ENCODE data around the gene FNIP1.
"Not testable (repeated sequence)": the region's sequence is repeated elsewhere in the genome, so short reads cannot be mapped to it uniquely, and the experiment has no call there.

FNIP1 gene

DNA sequence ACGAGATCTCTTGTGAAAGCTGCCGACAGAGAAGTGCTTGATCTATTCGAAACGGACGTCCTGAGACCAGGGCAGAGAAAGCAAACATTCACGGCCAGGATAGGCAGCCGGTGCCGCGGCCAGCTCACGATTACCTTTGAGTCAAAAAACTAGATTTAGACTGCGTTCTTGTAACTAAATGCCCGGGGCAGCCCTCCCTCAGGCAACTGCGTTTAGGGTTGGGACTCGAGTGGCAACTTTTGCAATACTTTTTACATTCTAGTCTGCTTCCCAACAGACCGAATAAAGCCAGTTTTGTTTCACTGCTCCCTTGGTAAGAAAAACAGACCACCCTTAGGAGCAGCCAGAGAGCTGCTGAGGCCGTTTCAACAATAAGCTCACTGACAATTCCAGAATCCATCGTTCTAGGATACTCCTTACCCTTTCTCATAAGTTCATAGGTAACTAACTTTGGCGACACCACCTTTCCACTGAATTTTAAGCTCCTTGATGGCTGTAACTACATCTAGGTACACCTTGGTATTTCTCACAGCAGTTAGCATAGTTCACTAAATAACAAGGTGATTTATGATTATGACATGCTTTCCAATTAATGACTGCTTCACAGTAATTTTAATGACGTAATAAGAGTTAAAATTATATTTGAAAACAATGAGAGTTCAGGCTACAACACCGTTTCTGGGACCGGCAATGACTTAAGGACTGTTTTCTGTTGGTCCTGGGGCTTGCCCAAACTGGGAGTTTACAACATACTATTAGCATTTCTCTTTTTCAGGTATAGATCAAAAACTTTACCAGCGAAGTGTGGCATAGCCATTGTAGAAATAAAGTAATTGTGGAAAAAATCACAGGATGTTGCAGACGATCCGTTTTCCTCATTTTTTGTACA, 160.9 kb downstream of the FNIP1 start:
- DNase-seq = no peak

DNA sequence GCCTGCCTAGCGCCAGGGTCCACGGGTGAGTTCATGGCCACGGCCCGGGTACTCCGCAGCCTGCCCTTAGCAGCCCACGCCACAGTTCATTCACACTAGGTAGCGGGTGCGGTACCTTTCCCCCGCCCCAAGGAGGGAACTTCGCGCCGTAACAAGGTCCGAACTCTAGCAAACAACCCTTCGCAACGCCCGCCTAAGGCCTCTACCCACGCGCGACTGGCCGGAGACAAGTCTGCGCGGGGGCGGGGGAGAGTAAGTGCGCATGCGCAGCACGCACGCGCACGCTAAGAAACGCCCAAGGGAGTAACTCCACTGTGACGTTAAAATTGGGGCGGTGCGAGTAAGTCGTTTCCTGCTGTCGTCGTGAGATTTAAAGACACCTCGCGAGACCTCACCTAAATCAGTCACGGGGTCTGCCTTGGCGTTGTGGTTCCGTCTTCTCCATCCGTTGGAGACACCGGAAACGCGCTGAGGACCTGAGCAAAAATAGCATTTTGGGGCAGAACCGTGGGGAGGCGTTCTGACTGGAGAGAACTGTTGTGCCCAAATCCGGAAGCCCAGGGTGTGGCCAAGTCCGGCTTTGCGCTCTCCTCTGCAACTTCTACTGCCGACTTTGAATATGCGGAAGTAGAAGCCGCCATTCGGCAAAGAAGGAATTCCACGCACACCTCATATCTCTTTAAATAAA, 161.7 kb downstream of the FNIP1 start, which contains the start of gene RAPGEF6:
Gene RAPGEF6, minus strand, starts transcription at position 234 of the 688 bp plus-strand sequence. Its CDS starts 199 bp downstream, at position 35.
- DNase-seq = peak; percentile 99

DNA sequence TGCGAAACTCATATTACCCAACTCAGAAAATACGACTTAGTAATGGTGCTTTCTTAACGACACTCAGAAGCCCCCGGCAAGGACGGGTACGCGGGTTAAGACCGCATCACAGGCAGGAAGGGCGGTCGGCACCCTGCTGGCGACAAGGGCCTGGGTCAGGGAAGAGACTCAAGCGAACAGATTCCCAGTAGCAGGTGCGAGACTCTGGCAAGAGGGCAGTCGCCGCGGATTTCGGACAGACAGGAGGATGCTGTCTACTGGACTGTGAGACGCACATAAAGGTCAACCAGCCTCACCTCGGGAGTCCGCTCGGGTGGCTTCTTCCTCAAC, 162.2 kb downstream of the FNIP1 start:
- peak; percentile 78 for DNase-seq

DNA sequence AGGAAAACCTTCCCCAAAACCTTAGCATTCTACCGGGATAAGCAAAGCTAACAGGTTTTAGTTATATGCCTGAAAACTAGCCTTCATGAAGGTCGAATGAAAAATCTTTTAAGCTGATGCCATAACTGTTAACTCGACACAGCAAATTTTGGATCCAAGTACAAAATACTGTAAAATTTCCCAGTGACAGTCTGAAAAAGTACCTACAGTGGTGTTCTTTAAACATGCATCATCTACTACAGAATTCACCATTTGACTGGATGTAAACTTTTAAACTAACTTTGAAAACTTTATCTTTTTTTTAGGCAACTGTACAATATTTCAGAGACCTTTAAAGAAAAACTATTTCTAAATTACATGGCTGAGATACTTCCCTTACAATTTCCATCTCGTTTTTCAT, 162.6 kb downstream of the FNIP1 start:
- no peak for DNase-seq

DNA sequence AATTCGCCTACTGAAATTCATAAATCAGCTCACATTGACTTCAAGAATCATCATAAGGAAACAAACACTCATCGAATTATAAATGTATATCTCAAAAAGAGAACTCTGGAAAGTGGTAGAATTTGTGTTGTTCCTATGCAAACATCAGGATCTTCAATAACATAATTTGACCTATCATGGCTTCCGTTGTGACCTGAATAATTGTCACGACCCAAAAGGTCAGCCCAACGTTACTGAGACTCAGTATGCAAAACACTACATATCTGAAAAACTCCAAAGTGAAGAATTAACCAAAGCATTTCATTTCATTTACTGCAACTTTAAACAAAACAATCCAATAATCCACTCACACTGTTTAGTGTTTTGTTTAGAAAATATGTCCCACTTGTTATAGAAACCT, 163.0 kb downstream of the FNIP1 start:
- no peak for DNase-seq

DNA sequence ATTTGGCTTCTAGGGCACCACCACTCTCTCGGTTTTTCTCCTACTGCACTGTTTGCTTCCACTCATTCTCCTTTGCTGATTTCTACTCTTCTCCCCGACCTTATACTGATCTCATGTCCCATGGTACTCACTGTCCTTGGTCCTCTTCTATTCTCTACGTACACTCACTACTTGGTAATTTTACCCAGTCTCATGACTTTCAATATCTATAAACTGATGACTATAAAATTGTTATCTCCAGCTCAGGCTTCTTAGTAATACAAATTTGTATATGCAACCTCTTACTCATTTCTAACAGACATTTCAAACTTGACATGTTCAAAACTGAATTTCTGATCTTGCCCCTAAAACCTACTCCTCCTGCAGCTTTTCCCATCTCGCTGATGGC, 165.9 kb downstream of the FNIP1 start:
- DNase-seq = no peak

DNA sequence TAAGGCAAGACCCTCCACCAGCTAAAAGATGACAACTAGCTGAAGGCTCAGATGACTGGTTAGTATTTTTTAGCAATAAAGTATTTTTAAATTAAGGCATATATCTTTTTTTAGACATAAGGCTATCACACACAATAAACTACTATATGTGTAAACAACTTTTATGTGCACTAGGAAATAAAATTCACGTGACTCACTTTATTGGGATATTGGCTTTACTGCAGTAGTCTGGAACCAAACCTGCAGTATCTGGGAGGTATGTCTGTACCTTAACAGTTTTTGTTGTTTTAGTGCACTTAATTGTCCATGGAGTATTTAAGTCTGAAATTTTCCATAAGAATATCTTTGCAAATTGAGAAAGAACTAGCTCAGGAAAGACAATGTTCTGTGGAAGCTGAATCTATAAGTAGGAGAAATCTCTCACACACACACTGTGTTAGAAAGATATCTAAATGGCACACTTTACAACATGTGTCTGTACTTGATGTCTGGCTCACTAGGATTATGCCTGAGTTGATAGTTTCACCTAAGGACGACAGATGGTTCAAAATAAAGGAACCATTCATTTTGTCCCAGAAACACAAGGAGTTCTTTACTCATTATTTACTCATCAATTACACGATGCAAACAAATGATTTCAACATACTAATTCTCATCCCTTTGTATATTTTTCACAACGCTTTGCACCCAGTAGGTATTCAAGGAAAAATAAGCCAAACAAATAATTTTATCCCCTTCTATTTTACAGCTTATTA, 166.4 kb downstream of the FNIP1 start:
- no peak for DNase-seq

DNA sequence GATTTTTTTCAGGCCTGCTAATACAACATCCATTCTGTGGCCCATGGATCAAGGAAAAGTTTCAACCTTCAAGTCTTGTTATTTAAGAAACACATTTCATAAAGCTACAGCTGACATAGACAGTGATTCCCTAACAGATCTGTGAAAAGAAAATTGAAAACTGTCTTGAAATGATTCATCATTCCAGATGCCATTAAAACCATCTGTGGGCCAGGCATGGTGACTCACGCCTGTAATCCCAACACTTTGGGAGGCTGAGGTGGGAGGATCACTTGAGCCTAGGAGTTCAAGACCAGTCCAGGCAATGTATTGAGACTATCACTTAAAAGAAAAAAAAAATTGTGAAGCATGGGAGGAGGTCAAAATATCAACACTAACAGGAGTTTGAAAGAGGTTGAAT, 167.8 kb downstream of the FNIP1 start:
- no peak for DNase-seq

DNA sequence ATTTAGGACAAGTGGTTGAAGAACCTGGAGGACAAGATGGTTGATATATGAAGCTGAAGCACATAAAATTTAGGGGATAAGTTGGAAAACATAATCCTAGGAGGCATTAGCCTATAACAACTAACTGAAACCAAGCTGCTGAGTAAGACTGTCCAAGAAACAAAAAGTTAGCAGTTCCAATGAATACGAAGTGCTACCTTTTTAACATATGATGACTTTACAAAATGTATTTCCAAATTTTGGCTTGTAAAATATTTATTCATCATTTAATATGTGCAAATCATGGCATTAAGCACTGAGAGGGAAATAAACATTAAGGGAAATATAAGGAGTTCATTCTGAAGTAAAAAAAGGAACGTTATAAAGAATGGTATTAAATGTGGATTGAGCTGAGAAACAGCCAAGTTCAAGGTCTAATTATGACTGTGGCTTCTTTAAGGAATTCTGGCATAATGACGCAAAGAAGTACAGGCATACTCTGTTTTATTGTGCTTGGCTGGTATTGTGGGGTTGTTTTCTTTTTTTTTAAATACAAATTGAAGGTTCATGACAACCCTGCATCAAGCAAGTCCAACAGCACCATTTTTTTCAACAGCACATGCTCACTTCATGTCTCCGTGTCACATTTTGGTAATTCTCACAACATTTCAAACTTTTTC, 169.5 kb downstream of the FNIP1 start:
- no peak for DNase-seq

DNA sequence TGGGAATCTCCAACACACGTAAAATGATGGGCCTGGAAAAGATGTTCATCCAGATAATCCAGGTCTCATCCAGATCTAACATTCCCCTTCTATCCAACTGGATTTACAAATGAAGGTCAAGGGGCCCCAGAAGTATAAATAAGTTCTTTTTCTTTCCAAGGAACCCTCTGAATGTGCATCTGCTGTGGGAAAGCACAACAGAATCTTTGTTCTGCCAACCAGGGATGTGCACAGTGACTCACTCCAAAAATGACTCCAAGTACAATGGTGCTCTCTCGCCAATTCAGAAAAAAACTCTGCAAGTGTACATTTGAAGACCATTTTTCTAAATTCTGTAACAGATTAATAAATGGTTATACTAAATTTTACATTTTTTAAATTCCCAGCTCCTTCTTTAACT, 174.2 kb downstream of the FNIP1 start:
- no peak for DNase-seq

DNA sequence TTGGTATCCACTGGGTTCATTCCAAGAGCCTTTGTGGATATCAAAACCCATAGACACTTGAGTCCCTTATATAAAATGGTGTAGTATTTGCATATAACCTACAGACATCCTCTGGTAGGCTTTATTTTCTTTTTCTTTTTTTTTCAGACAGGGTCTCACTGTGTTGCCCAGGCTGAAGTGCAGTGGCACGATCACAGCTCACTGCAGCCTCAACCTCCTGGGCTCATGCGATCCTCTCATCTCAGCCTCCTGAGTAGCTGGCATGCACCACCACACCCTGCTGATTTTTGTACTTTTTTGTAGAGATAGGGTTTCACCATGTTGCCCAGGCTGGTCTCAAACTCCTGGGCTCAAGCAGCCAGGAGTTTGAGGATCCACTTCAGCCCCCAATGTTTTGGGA, 175.7 kb downstream of the FNIP1 start:
- not testable (repeated sequence) for DNase-seq

DNA sequence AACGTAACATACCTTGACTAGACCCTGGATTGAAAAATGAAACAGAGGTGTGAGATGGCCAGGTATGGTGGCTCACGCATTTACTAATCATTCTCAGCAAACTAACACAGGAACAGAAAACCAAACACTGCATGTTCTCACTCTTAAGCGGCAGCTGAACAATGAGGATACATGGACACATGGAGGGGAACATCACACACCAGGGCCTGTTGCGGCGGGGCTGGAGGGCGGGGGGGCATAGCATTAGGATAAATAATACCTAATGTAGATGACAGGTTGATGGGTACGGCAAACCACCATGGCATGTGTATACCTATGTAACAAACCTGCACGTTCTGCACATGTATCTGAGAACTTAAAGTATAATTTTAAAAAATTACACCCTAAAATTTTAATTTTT, 177.7 kb downstream of the FNIP1 start:
- DNase-seq = no peak

DNA sequence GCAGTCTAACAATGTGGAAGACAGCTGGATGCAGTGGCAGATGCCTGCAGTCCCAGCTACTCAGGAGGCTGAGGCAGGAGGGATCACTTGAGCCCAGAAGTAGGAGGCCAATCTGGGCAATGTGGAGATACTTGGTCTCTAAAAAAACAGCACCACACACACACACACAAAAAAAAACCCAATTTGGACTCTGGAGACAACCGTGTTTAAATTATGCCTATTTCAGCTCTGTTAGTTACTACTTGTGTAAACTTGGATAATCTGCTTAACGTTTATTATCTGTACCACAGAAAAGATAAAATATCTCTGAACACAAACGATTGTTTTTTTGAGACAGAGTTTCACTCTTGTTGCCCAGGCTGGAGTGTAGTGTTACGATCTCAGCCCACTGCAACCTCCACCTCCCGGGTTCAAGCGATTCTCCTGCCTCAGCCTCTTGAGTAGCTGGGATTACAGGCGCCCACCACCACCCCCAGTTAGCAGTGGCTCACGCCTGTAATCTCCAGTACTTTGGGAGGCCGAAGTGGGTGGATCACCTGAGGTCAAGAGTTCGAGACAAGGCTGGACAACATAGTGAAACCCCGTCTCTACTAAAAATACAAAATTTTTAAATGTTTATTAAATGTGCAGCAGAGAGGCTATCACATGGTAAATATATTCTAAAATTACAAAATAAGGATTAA, 179.5 kb downstream of the FNIP1 start:
- no peak for DNase-seq

DNA sequence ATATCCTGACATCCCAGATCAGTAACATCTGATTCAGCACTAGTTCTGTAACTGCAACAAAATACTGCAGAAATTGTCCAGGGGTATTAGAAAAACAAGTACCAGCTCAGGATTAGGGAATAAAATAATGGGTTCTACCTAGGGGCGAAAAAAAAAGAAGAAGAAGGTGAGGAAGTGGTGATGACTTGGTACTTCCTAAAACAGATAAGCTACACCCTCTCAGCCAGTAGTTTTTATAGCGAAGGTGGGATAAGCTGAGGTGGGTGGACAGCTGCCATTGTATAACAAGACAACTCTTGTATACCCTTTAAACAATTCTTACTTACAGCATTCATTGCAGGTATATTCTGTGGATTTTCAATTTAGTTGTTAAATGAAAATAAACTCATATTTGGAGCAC, 180.9 kb downstream of the FNIP1 start:
- no peak for DNase-seq

DNA sequence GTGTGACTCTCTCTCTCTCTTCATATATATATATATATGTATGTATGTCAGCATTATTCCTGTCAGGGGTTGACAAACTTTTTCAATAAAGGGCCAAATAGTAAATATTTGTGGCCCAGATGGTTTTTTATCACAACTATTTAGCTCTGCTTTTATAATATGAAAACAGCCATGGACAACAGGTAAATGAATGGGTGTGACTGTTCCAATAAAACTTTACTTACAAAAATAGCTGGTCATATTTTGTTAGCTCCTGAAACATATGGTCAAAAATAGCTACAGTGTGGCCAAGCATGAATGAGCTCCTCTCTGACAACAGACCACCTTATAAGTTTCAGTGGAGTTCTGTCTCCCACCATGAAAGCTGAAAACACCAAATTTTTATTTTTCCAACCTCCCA, 183.4 kb downstream of the FNIP1 start:
- DNase-seq = no peak

DNA sequence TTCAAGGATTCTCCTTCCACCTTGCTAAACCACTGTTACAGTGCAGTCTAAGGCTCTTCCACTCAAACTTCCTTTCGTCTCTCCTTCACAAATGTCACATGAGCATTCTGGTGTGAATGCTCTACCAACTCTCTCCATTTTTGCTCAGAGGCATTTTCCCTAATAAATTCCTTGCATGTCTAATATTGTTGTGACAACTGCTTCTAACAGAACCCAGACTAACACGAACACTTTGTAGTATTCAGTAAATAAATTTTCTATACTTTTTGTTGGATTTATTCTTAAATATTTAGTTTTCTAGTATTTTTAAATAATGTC, 185.8 kb downstream of the FNIP1 start:
- DNase-seq = no peak

DNA sequence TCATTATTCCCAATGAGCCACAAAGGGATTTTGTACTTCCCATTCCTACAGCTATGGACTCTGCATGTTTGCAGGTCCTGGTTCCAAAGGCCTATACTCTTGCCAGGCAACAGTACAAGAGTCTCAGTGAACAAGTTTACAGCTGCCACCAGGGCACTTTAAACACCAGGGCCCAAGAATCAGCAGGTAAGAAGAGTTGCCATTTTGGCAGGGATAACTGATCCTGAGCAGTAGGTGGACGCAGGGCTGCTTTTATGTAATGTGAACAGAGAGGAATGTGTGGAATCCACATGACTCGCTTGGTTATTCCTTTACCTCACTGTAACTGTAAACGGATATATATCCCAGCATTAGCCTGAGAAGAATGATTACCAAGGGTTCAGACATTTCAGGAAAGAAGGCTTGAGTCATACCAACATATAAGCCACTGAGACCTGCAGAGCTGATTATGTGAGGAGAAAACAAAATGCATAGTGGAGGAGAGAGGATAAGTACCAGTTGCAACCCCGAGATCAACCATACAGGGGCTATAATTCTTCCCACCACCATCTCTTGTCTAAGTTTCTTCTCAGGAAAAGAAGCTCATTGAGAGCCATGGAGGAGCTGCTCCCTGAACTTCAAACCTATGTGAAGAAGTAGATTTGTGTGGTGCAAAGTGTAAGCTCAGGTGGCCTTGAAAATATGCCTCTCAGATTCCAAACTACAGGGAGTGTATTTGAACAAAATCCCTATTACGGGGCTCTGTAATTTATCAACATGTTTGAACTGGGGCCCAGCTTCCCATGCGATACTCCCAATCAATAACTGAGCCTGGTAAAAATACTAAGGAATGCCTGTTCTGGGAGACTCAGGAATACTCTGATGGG, 186.4 kb downstream of the FNIP1 start:
- DNase-seq = no peak

DNA sequence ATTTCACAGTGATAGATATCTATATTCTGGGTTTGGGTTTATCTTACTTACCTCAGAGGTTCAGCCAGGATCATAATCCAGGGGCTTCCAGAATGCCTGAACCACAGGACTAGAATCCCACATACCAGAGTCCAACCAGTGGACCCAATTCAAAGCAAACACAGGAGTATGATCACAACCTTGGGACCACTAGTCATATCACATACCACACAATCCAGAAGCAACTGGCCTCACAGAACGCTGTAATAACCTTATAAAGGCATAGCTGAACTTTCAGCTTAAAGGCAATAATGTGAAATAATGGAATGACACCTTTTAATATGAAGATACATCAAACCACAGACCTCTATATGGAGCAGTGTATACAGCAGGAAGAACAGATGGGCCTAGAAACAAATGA, 187.0 kb downstream of the FNIP1 start:
- no peak for DNase-seq

DNA sequence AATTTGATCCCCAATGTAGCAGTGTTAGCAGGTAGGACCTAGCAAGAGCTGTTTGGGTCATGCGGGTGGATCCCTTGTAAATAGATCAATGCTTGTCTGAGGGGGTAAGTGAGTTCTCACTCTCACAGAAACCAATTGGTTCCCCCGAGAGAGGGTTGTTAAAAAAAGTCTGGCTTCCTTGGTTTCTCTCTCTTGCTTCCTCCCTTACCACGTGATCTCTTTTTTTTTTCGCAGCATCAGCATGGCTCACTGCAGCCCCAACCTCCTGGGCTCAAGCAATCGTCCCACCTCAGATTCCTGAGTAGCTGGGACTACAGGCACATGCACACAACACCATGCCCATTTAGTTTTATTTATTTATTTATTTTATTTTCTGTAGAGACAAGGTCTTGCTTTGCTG, 188.2 kb downstream of the FNIP1 start:
- DNase-seq = no peak

DNA sequence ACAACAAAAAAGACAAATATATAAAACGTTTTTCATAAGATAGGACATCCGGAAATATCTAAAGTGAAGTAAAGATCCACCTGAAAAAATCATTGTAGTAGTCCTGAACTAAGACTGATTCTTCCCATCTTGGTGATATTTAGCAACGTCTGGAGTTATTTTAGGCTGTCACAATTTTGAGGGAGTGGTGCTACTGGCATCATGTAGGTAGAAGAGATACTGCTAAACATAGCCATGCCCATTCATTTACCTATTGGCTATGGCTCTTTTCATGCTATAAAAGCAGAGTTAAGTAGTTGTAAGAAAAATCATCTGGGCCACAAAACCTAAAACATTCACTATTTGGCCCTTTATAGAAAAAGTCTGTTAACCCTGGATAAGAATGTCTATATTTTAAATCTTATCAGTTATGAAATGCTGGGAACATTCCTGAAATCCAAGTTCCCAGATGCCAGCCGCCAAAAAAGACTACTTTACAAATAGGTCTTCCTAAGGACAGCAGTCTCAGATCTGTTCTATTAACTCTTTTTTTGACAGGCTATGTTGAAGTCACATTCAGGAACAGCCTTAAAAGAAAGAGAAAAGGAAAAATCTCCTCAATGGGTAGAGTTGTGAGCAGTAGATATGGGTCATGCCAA, 188.8 kb downstream of the FNIP1 start:
- no peak for DNase-seq

DNA sequence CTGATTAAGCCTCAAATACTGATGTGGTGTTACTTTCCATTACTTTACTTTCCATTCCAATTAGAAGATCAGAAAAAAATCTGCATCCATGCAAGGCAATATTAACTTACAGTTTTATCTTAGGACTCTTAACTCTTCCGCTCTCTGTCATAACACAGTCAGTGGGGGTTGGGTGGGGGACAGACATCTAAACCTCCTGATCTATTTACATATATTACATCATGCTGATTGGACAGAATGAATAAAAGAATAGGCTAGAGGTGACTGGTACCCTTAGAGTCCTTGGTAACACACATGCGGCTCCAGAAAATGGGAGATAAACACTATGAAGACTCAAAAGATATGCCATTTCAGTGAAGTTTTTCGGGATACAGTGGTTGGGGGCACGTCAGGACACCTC, 189.4 kb downstream of the FNIP1 start:
- no peak for DNase-seq

Measured in femur (tissue), 1 donor.